IPS-18a (cell line): ENCODE results near the gene SERPING1.
"Not testable (repeated sequence)": the region's sequence is repeated elsewhere in the genome, so short reads cannot be mapped to it uniquely, and the experiment has no call there.

Experiments
- H3K27ac ChIP-seq: one replicate; pipeline ENCODE4 v1.5.1; 2013; ENCODE audit warnings: low read length
- H3K27me3 ChIP-seq: one replicate; pipeline ENCODE4 v1.6.1; 2013; ENCODE audit warnings: mild to moderate bottlenecking, low read length; ENCODE audit not compliant: control insufficient read depth, insufficient read depth
- H3K36me3 ChIP-seq: one replicate; pipeline ENCODE4 v1.6.1; 2013; ENCODE audit warnings: low read depth, low read length; ENCODE audit not compliant: control insufficient read depth
- H3K4me1 ChIP-seq: one replicate; pipeline ENCODE4 v1.6.1; 2013; ENCODE audit warnings: low read depth, low read length; ENCODE audit not compliant: control insufficient read depth
- H3K4me3 ChIP-seq: one replicate; pipeline ENCODE4 v1.5.1; 2013; ENCODE audit warnings: low read length
- H3K9ac ChIP-seq: one replicate; pipeline ENCODE4 v1.6.1; 2013; ENCODE audit warnings: mild to moderate bottlenecking, low read length, moderate library complexity
- H3K9me3 ChIP-seq: one replicate; pipeline ENCODE4 v1.6.1; 2013; ENCODE audit warnings: low read depth, low read length; ENCODE audit not compliant: control insufficient read depth

SERPING1 gene

GRCh38 chr11:57648801-57649735 is 51.6 kb downstream of the SERPING1 start:
- Histone ChIP-seq H3K9ac (peak overlapping the region; percentile 44), H3K36me3 (no peaks in the 10 kb centered on the region), H3K4me1 (peaks cover 53% of the 10 kb centered on the region), H3K4me3 (peak overlapping the region; percentile 66), H3K9me3 (no peaks in the 10 kb centered on the region), H3K27me3 (peaks cover 31% of the 10 kb centered on the region), H3K27ac (no peak overlapping the region)

DNA sequence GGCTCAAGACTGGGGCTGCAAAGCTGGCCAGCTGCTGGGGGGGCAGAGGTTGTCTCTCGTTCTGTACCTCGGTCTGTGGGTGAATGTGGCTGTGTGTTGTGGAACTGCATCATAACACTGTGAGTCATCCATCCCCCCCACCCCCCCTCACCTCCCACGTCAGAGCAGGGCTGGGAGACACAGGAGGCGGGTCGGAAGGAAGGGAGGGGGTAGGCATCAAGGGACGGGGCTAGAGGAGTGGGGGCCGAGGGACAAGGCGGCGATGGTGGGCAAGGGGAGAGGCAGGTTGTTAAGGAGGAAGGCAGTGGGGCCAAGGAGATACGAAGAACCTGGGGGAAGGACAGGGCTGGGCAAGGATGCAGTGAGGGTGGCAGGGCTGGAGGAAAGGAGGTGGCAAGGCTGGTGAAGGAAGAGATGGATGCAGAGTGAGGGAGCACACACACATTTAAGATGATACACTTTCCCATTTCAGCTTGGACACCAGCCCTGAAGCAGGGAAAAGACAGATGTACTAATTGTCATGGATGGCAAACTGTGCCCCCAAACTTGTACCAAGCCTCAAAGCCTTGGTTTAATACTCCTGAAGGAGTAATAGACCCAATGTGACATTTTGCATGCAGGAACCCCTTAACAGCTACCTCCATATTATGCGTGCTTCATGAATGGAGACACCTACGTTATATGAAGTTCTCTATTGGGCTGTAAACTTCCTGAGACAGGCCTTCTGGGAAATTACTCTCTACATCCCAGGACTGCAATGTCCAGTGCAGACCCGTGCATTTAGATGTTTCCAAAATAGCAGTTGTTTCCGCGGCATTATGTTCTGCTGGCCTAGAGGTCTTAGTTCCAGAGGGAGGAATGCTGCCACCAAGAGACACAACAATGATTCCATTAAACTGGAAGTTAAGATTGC is 52.6 kb downstream of the SERPING1 start, which contains the start of gene YPEL4:
Gene YPEL4, minus strand, starts transcription at position 87 of the 913 bp plus-strand sequence. CDS start 2,805 bp downstream, outside the sequence.
- no peaks in the 10 kb centered on the region for H3K36me3 ChIP-seq
- peak within 1 kb of the TSS; percentile 44 for H3K9ac ChIP-seq
- peaks cover 40% of the 10 kb centered on the region for H3K27me3 ChIP-seq
- H3K4me3 ChIP-seq = peak within 1 kb of the TSS; percentile 66
- no peaks in the 10 kb centered on the region for H3K9me3 ChIP-seq
- no peak within 1 kb of the TSS for H3K27ac ChIP-seq
- H3K4me1 ChIP-seq = peaks cover 51% of the 10 kb centered on the region

DNA sequence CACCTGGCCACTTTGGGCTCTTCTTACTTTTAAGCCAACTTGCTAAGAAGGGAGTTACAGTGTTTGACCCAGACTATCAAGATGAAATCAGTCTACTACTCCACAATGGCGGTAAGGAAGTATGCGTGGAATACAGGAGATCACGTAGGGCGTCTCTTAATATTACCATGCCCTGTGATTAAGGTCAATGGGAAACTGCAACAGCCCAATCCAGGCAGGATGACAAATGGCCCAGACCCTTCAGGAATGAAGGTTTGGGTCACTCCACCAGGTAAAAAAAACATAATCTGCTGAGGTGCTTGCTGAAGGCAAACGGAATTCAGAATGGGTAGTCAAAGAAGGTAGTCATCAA is 53.2 kb downstream of the SERPING1 start:
- H3K27ac ChIP-seq = no peak overlapping the region
- H3K36me3 ChIP-seq = no peaks in the 10 kb centered on the region
- H3K9me3 ChIP-seq = no peaks in the 10 kb centered on the region
- H3K27me3 ChIP-seq = peaks cover 46% of the 10 kb centered on the region
- no peak overlapping the region for H3K9ac ChIP-seq
- peak overlapping the region; percentile 54 for H3K4me3 ChIP-seq
- peaks cover 44% of the 10 kb centered on the region for H3K4me1 ChIP-seq

DNA sequence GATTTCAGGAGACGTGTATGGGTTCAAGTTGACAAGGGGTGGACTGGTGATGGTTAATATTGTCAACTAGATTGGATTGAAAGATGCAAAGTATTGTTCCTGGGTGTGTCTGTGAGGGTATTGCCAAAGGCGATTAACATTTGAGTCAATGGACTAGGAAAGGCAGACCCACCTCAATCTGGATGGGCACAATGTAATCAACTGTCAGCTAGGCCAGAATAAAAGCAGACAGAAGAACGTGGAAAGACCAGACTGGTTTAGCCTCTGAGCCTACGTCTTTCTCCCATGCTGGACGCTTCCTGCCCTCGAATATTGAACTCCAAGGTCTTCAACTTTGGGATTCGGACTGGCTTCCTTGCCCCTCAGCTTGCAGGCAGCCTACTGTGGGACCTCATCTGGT is 53.9 kb downstream of the SERPING1 start:
- Histone ChIP-seq H3K27ac (no peak overlapping the region), H3K4me3 (no peak overlapping the region), H3K36me3 (no peaks in the 10 kb centered on the region), H3K9me3 (no peaks in the 10 kb centered on the region), H3K27me3 (peaks cover 46% of the 10 kb centered on the region), H3K4me1 (peaks cover 37% of the 10 kb centered on the region), H3K9ac (no peak overlapping the region)

- not testable (repeated sequence) for H3K9me3 ChIP-seq, H3K9ac ChIP-seq, H3K27ac ChIP-seq, H3K36me3 ChIP-seq, H3K4me3 ChIP-seq
- Histone ChIP-seq H3K4me1 (peaks cover 30% of the 10 kb centered on the region), H3K27me3 (peaks cover 46% of the 10 kb centered on the region)
Observed at GRCh38 chr11:57652230-57652629, 54.7 kb downstream of the SERPING1 start.

GRCh38 chr11:57652662-57653061 is 55.2 kb downstream of the SERPING1 start:
- Histone ChIP-seq H3K4me1 (peaks cover 25% of the 10 kb centered on the region), H3K36me3 (no peaks in the 10 kb centered on the region), H3K9ac (no peak overlapping the region), H3K27ac (no peak overlapping the region), H3K4me3 (no peak overlapping the region), H3K27me3 (peaks cover 46% of the 10 kb centered on the region), H3K9me3 (no peaks in the 10 kb centered on the region)

DNA sequence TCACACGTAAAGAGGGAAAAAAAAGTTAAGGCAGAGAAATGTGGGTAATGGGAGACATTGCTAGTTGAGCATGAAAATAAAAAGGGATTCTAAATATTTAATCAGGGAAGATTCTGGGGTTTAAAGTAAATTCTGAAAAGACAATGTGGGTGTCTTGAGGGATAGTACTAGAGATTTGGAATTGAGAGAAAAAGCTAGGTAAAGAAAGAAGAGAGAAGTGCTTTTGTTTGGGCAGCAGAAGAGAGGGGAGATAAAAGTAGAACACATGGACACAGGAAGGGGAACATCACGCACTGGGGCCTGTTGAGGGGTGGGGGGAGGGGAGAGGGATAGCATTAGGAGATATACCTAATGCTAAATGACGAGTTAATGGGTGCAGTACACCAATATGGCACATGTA is 55.7 kb downstream of the SERPING1 start:
- Histone ChIP-seq H3K9ac (no peak overlapping the region), H3K4me1 (peaks cover 20% of the 10 kb centered on the region), H3K36me3 (no peaks in the 10 kb centered on the region), H3K9me3 (no peaks in the 10 kb centered on the region), H3K27ac (no peak overlapping the region), H3K4me3 (no peak overlapping the region), H3K27me3 (peaks cover 46% of the 10 kb centered on the region)

DNA sequence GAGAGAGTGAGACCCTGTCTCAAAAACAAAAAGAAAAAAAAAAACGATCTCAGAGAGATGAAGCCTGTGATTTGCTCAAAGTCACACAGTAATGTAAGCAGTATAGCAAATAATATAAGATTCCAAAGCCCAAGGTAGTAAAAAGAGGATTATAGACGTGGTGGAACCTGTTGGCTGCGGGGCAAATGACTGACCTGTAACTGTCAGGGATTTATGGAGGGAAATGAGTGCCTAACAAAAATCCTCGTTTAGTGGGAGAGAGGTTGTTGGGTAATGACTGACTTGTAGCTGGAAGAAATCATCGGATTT is 59.4 kb downstream of the SERPING1 start:
- no peak overlapping the region for H3K27ac ChIP-seq
- H3K4me3 ChIP-seq = peak overlapping the region; percentile 83
- H3K9me3 ChIP-seq = no peaks in the 10 kb centered on the region
- no peaks in the 10 kb centered on the region for H3K4me1 ChIP-seq
- peaks cover 28% of the 10 kb centered on the region for H3K27me3 ChIP-seq
- peak overlapping the region; percentile 31 for H3K9ac ChIP-seq
- peaks cover 21% of the 10 kb centered on the region for H3K36me3 ChIP-seq

DNA sequence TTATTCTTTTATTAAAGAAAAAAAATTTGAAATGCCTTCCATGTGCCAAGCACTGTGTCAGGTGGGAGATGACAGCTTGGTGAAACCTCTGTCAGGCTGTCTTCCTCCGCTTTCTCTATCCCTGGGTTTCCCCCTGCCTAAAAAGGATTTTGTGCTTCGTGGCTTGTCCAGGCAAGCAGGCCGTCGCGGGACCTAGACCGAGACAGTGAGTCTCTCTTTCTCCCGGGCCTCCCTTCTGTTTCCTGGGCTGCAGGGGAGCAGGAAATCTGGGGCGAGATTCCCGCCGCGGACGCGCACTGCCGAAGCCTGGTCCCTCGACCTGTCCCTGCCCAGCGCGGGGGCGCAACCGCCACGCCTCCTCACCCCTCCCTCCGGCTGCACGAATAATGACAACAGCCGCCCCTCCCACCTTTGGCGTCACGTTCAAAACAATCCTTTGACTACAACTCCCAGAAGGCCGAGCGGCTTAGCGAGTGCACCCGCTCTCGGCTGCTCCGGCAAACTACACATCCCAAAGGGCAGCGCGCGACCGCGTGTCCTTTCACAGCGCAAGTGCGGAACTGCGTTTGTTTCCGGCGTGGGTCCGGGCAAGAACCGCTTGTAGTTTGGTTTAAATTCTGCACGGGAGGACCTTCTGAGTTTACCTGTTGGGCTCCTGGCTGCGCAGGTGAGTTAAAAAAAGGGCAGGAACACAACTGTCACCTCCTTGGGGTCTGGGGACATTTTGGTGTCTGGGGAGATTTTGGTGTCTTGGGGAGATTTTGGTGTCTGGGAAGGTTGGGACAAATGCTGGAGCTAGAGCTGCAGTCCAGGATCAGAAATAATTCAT is 59.9 kb downstream of the SERPING1 start, which contains the start of gene CLP1:
Gene CLP1, plus strand, starts transcription at position 569 of the 829 bp plus-strand sequence. CDS start 1,715 bp downstream, outside the sequence.
- Histone ChIP-seq H3K9me3 (no peaks in the 10 kb centered on the region), H3K27me3 (peaks cover 23% of the 10 kb centered on the region), H3K4me3 (peak within 1 kb of the TSS; percentile 83), H3K27ac (peak within 1 kb of the TSS; percentile 0), H3K4me1 (no peaks in the 10 kb centered on the region), H3K9ac (peak within 1 kb of the TSS; percentile 75), H3K36me3 (peaks cover 21% of the 10 kb centered on the region)

DNA sequence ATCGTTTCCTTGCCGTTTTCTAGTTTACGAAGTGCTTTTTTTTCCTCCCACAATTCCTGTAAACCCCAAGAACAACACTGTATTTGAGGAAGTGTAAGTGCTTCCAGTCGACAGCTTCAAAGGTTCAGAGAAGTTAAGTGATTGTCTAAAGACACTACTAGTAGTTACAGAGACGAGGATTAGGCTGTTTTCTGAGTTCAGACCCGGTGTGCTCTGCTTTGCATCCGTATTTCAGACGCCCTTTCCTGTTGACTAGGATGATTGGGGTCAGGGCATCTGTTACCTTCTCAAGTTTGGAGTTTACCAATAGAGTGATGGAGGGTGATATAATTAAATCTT is 60.5 kb downstream of the SERPING1 start:
- Histone ChIP-seq H3K4me3 (peak overlapping the region; percentile 83), H3K27ac (peak overlapping the region; percentile 0), H3K9ac (peak overlapping the region; percentile 75), H3K4me1 (no peaks in the 10 kb centered on the region), H3K27me3 (peaks cover 18% of the 10 kb centered on the region), H3K9me3 (no peaks in the 10 kb centered on the region), H3K36me3 (peaks cover 21% of the 10 kb centered on the region)

DNA sequence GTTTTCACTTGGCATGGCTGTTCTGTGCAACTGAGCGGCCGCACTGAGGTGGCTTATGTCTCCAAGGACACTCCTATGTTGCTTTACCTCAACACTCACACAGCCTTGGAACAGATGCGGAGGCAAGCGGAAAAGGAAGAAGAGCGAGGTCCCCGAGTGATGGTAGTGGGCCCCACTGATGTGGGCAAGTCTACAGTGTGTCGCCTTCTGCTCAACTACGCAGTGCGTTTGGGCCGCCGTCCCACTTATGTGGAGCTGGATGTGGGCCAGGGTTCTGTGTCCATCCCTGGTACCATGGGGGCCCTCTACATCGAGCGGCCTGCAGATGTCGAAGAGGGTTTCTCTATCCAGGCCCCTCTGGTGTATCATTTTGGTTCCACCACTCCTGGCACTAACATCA is 62.2 kb downstream of the SERPING1 start:
- Histone ChIP-seq H3K9me3 (no peaks in the 10 kb centered on the region), H3K36me3 (peaks cover 21% of the 10 kb centered on the region), H3K9ac (no peak overlapping the region), H3K27ac (no peak overlapping the region), H3K27me3 (peaks cover 9% of the 10 kb centered on the region), H3K4me1 (no peaks in the 10 kb centered on the region), H3K4me3 (no peak overlapping the region)
